CD4-positive, alpha-beta T cell treated with Interleukin-21 for 1 hour (primary cell): ENCODE data around the gene GRAMD4.

ENCODE experiments used
- DNase-seq: peaks from one replicate; pipeline ENCODE4 v3.0.0-alpha.2; 2020

The GRAMD4 gene

GRCh38 chr22:46696614-46697013 lies 76.4 kb downstream of the GRAMD4 start:
- DNase-seq = no peak

DNA sequence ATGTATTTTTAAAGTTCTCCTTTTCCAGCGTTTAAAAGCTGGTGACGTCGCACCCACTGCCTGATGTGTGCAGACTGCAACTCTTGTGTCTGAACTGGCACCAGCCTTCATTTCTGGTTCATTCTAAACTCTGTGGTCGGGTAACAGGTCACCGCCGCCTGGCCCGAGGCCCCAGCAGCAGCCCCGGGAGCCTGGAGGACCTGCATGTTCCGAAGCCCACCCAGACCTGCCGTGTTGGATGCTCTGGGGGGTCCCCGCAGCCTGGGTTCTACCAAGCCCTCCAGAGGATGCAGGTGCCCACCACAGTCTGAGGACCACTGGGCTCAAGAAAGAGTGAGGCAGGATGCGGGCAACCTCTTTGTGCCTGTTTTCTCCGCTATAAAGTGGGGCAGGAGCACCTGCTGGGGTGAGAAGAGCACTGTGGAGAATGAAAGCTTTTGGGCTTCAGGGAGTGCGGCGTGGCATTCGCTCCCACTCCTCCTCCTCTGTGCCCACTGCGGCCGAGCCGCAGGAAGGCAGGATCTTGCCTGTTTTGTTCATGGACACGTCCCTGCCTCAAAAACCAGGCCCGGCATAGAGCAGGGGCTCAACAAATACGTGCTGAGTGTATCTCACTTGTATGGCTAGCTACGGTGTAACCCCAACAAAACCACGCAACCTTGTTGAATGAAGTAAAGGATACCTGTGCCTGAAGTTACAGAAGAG lies 77.8 kb downstream of the GRAMD4 start:
- no peak for DNase-seq

- no peak for DNase-seq
Observed at GRCh38 chr22:46699091-46699490, 78.9 kb downstream of the GRAMD4 start.

- DNase-seq = no peak
Observed at GRCh38 chr22:46701262-46701661, 81.1 kb downstream of the GRAMD4 start.

DNA sequence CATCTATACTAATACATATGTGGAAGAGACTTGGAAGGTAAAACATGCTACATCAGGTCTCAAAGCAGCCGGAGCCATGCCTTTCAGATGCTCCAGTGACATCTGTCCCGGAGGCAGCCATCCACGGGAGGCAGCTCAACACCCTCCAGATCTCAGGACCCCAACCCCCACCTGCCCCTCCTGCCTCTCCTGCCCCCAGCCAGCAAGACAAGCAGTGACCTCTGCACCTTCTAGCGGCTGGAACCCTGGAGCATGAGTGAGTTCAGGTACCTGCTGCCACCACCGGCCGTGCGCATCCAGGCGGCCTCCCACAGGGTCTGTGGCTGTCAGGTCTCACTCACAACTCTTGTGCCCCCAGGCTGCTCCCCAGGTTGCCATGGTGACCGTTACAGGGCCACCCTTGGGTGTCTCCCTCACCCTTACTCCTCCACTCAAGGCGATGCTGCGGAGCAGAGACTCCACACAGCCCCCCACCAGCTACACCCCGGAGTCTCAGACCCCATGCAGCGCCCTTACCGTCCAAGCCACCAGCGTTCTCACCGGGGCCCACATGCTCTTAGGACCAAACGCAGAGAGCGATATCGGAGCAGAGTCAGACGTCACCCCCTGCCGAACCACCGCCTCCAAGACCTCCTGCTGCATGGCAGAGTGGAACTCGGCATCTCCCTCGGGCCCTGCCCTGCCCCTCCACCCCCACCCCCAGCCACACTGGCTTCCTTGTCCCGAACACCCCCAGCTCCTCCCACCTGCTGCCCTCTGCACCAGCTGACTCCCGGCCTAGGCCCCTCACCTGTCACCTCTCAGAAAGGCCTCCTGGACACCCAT lies 83.2 kb downstream of the GRAMD4 start:
- no peak for DNase-seq

DNA sequence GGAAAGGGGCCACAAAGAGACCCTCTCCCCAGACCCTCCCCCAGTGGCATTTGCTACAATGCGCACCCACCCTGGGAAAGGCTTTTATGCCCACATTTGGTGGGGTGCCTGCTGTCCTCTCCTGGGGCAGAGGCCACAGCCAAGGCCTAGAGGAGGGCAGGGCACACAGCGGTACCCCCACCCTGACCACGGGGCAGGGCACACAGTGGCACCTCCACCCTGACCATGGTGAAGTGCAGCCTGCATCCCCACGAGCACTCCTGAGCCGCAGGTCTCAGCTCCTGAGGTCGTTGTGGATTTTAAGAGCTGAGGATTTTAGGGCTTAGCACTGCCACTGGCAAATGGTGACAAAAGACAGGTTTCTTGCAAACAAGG lies 83.8 kb downstream of the GRAMD4 start:
- no peak for DNase-seq

- no peak for DNase-seq
Observed at GRCh38 chr22:46706060-46706459, 85.9 kb downstream of the GRAMD4 start.

GRCh38 chr22:46707305-46707704 lies 87.1 kb downstream of the GRAMD4 start:
- DNase-seq = no peak

DNA sequence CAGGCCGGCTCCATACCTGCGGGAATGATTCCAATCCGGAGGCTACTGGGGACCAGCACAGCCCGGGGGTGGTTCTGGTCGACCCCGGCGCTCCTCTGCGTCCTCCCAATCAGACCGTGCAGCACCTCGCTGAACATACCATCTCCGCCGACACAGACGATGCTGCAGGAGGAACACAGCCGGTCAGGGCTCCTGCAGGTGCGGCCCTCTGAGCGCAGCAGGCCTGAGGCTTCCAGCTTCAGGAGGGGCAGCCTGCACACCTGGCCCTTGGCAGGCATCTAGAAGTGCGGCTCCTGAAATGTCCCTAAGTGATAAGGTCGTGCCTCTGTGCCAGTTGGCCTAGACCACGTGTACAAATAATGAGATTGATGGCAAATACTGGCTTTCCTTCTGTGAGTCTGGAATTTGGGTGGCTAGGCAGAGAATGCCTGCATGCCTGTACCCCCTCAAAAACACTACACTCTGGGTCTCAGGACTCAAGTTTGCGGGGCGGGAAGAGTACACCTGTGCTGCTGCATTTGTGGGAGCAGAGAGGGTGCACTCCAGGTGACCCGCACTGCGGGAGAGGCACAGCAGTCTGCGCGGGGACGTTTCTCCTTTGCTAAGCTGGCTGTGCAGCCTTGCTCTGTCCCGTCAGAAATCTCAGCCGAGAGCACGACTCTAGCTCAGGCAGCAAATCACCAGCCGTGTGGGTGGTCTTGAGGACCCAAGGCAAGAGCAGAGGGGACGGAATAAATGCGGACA lies 87.8 kb downstream of the GRAMD4 start:
- no peak for DNase-seq

DNA sequence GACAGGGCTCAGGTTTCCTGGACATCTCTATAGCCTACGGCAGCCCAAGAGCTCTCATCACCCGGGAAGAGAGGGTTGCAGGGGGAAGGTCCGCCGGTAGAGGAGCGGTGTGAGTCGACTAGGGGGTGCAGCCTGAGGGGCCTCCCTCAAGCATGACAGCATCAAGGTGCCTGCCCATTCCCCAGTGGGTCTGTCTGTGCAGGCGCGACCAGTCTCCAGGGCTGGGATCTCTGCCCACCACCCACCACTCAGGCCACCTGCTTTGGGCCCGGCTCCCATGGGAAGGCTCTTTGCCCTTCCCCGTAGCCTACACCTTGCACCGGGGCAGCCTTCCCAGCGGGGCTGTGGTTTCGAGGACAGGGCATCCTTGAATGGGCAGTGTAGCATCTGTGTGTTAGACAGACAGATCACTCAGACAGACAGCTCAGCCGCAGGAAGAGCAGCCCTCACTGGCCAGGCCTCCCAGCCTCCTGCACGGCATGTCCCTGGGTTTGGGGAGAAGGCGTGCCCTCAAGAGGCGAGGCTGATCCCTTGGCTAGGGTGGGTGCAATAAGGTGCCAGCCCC lies 88.7 kb downstream of the GRAMD4 start:
- no peak for DNase-seq

DNA sequence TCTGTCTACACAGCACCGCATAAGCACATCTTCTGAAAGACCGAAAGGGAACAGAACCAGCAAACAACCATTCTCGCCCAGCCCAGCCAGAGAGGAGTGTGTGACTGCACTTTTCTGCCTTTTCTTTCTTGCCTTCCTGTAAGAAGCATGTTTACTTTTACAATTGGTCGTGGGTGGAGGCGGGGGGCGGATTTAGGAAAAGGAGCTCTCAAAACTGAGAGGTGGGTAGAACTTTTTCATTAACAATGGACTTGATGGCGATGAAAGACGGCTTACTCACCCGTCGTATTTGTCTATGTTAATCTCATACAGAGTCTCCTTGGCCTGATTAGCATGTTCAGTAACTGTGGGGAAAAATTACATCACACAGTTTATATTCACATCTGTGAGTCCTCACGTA lies 90.6 kb downstream of the GRAMD4 start:
- no peak for DNase-seq

DNA sequence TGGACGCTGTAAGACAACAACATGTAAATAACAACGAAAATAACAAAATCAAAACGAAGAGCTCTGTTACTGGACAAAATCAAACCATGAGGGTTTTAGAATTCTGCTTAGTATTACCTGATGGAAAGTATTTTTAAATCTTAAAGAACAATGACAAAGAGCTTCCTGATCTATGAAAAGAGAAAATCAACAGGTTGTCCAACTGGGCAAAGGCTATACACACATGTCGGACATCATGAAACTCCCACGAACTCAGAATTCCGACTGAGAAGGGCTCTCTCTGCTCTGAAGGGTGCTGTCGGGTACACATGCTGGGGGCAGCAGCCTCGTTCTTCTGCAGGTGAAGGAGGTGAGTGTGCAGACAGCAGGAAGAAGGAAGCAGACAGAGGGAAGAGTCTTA lies 92.1 kb downstream of the GRAMD4 start:
- no peak for DNase-seq

GRCh38 chr22:46714550-46714949 lies 94.4 kb downstream of the GRAMD4 start:
- no peak for DNase-seq

- no peak for DNase-seq
Observed at GRCh38 chr22:46719921-46720320, 99.7 kb downstream of the GRAMD4 start.

GRCh38 chr22:46721501-46722085 lies 101.4 kb downstream of the GRAMD4 start:
- DNase-seq = no peak

DNA sequence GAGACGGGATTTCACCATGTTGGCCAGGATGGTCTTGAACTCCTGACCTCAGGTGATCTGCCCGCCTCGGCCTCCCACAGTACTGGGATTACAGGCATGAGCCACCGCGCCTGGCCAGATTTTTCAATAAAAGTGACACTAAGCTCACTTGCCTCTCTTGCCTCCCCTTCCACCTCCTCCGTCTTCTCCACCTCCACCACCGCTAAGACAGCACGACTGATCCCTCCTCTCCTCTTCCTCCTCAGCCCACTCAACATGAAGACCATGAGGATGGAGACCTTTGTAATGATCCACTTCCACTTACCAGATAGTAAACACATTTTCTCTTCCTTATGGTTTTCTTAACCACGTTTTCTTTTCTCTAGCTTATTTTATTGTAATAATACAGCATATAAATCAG lies 103.7 kb downstream of the GRAMD4 start:
- no peak for DNase-seq

- DNase-seq = no peak
Observed at GRCh38 chr22:46725096-46725495, 104.9 kb downstream of the GRAMD4 start.

DNA sequence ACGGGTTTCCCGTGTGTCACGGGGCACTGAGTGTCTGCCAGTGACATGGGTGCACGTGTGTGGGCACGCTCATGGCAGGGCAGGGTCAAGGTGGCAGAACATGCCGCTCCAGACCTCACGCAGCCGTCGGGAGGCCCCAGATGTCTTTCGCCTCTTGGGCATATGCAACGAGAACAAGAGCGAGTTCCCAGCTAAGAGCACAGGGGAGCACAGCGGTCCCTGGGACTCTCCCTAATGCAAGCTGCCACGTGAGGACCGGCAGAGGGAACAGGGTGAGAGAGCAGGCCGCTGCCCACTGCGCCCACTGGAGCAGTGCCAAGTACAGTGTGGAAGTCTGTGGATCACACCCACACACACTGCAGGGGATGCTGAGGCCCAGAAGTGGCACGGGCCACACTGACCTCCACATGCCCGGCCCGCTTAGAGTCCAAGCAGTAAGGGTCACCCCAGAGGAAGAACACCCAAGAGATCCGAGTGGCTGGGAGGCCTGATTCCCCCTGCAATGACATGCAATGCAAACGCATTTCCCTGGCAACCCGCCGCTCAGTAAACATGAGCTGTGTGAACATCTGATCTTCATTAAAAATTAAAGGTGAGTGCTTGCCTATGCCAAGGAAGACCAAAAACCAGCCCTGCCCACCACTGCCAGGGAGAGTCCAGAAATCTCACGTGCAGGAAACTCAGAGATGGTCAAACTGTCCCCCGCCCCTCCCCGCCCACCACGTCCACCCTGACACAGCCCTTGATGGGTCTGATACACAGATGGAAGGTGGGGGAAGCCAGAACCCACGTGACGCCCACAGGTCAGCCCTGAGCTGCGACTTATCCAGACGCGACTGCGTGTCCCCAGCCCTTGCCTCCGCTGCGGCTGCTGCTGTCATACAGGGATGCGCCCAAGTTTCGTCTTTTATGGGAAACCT lies 106.1 kb downstream of the GRAMD4 start:
- DNase-seq = no peak

DNA sequence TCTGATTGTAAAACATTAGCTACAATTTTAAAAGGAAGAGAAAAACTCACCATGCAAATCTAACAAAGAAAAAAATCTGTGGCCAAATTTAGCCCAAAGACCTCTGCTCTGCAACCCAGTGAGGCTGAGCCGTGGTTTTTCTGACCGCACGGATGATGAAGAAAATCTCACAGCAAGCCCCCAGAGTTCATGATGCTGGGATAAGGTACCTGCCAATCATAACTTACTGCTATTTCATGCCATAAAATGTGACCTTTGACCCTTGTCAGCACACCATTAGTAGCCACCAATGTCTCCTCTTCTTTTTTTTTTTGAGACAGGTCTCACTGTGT lies 106.8 kb downstream of the GRAMD4 start:
- no peak for DNase-seq

DNA sequence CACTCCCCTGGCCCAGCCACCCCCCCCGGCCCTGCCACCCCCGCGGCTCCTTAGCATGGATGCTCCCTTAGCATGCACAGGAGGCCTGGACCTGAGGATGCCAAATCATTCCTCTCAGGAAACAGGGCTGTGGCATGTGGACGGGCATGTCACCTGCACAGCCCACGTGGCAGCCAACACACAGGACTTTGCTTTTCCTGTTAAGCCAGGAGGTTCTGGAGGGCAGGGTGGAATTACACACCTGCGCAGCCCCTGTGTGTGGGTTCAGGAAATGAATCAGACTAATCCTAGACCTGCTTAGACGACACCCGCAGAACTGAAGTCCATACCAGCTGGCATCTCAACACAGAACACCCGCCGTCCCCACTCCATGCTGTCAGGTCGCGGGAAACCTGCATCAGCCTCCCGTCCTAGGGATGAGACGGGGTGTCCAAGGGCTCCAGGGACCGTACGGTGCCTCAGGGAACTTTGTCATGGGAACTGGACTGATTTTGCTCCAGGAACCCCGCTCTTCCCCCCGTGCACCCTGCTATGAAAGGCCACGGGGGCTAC lies 107.7 kb downstream of the GRAMD4 start:
- DNase-seq = no peak

GRCh38 chr22:46728470-46728869 lies 108.3 kb downstream of the GRAMD4 start:
- no peak for DNase-seq
